GM12801 (cell line): ENCODE results near the gene SLIT1.

Experiments used
- CTCF ChIP-seq: IDR thresholded peaks from one replicate; pipeline ENCODE4 v1.5.1; 2011; ENCODE audit warnings: control low read depth; ENCODE audit not compliant: insufficient read length; ENCODE audit errors: extremely low read depth

Gene SLIT1

GRCh38 chr10:97011397-97011796, 174.4 kb downstream of the SLIT1 start:
- TF ChIP-seq CTCF, result no peak

- no peak for TF ChIP-seq CTCF
Measured at GRCh38 chr10:97010695-97011206, 175.0 kb downstream of the SLIT1 start.

GRCh38 chr10:97007417-97007816, 178.3 kb downstream of the SLIT1 start:
- TF ChIP-seq CTCF, result no peak

GRCh38 chr10:97006364-97006763, 179.4 kb downstream of the SLIT1 start:
- no peak for TF ChIP-seq CTCF

GRCh38 chr10:97005349-97005748, 180.4 kb downstream of the SLIT1 start:
- TF ChIP-seq CTCF, result no peak

- no peak for TF ChIP-seq CTCF
Measured at GRCh38 chr10:97004591-97004990, 181.2 kb downstream of the SLIT1 start.

GRCh38 chr10:97003804-97004201, 182.0 kb downstream of the SLIT1 start:
- no peak for TF ChIP-seq CTCF
